DOHH2 (cell line): ENCODE results near the gene C22orf42.

ENCODE experiments used
- H3F3A ChIP-seq: fragments of 200-600 bp; sonication (generic), shearing (Covaris generic); 2 replicates; pipeline ENCODE4 v1.6.0; 2016; ENCODE audit warnings: antibody characterized with exemption, mild to moderate bottlenecking; ENCODE audit not compliant: control insufficient read depth, insufficient read depth
- H3K27ac ChIP-seq: fragments of 200-600 bp; sonication (generic); 2 replicates; pipeline ENCODE4 v1.5.1; 2014; ENCODE audit warnings: low read depth, mild to moderate bottlenecking, low read length, moderate library complexity
- H3K27me3 ChIP-seq: fragments of 200-600 bp; sonication (generic); 2 replicates; pipeline ENCODE4 v1.6.1; 2014; ENCODE audit warnings: mild to moderate bottlenecking, low read length, mixed read lengths; ENCODE audit not compliant: control insufficient read depth
- H3K36me3 ChIP-seq: fragments of 200-600 bp; sonication (generic); 2 replicates; pipeline ENCODE4 v1.6.1; 2014; ENCODE audit warnings: mild to moderate bottlenecking, low read length, moderate library complexity, mixed read lengths; ENCODE audit not compliant: control insufficient read depth
- H3K4me1 ChIP-seq: fragments of 200-600 bp; sonication (generic); 2 replicates; pipeline ENCODE4 v1.6.1; 2014; ENCODE audit warnings: mild to moderate bottlenecking, low read length, mixed read lengths; ENCODE audit not compliant: control insufficient read depth
- H3K4me2 ChIP-seq: fragments of 200-600 bp; sonication (generic); 2 replicates; pipeline ENCODE4 v1.6.0; 2014; ENCODE audit warnings: mild to moderate bottlenecking, low read length, moderate library complexity
- H3K4me3 ChIP-seq: fragments of 200-600 bp; sonication (generic); 2 replicates; pipeline ENCODE4 v1.5.1; 2014; ENCODE audit warnings: mild to moderate bottlenecking, low read length, mixed read lengths
- H3K79me2 ChIP-seq: fragments of 200-600 bp; sonication (generic); 2 replicates; pipeline ENCODE4 v1.6.1; 2014; ENCODE audit warnings: mild to moderate bottlenecking, low read length, mixed read lengths; ENCODE audit not compliant: control insufficient read depth
- H3K9me2 ChIP-seq: fragments of 200-600 bp; sonication (generic); replicated peaks from 2 replicates; pipeline ENCODE4 v1.6.1; 2014; ENCODE audit warnings: mild to moderate bottlenecking, low read length, mixed read lengths; ENCODE audit not compliant: control insufficient read depth
- H3K9me3 ChIP-seq: fragments of 200-600 bp; sonication (generic); 2 replicates; pipeline ENCODE4 v1.6.1; 2014; ENCODE audit warnings: antibody characterized with exemption, low read length, mixed read lengths; ENCODE audit not compliant: control insufficient read depth, insufficient read depth
- H4K20me1 ChIP-seq: fragments of 200-600 bp; sonication (generic); 2 replicates; pipeline ENCODE4 v1.6.0; 2014; ENCODE audit warnings: low read depth, mild to moderate bottlenecking, antibody characterized with exemption, low read length, moderate library complexity; ENCODE audit not compliant: control insufficient read depth, insufficient read depth
- EZH2phosphoT487 ChIP-seq: fragments of 200-600 bp; sonication (generic); IDR thresholded peaks from 2 replicates; pipeline ENCODE4 v1.6.1; 2017; ENCODE audit warnings: borderline replicate concordance, mild to moderate bottlenecking, antibody characterized with exemption, low read length, moderate library complexity, mixed read lengths
- TF ChIP-seq, protein P1 (sequence below): fragments of 200-600 bp; sonication (generic); IDR thresholded peaks from one replicate; pipeline ENCODE4 v1.5.1; 2014; ENCODE audit warnings: antibody characterized with exemption, mild to moderate bottlenecking, low read depth, low read length; ENCODE audit not compliant: poor library complexity, severe bottlenecking

The C22orf42 gene

DNA sequence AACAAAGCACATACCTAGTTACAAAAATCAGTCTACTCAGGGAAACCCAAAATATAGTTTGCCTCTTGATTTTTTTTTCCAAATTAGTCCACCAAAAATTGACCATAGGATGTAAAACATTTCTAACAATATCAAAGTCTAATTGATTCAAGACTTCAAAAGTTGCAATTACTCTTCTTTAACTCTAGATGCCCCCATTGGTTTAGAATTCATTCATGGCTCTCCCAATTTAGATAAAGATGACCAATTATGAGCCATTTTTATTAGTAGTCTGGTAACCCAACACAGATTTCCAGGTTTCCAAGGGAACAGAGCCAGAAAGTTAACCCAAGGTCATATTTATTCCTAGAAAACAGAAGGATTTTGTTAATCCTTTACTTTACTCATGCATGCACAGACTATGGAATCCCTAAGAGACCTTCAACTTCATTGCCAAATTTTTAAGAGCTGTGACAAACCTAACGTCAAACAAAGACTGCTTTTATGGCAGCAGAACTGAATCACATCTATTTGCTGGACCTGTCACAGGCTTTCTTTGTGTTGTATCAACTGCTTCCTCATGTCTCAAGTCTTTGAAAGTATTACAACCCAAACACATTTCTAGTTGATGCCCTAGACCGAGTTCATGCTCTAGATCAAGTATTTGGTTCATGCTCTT, 55.3 kb downstream of the C22orf42 start:
- no peaks in the 10 kb centered on the region for H3K4me1 ChIP-seq
- H3K9me2 ChIP-seq: no peaks in the 10 kb centered on the region
- TF ChIP-seq EZH2phosphoT487: no peak
- TF ChIP-seq, protein P1, sequence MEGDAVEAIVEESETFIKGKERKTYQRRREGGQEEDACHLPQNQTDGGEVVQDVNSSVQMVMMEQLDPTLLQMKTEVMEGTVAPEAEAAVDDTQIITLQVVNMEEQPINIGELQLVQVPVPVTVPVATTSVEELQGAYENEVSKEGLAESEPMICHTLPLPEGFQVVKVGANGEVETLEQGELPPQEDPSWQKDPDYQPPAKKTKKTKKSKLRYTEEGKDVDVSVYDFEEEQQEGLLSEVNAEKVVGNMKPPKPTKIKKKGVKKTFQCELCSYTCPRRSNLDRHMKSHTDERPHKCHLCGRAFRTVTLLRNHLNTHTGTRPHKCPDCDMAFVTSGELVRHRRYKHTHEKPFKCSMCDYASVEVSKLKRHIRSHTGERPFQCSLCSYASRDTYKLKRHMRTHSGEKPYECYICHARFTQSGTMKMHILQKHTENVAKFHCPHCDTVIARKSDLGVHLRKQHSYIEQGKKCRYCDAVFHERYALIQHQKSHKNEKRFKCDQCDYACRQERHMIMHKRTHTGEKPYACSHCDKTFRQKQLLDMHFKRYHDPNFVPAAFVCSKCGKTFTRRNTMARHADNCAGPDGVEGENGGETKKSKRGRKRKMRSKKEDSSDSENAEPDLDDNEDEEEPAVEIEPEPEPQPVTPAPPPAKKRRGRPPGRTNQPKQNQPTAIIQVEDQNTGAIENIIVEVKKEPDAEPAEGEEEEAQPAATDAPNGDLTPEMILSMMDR: peak; percentile 49
- H3F3A ChIP-seq: no peaks in the 10 kb centered on the region
- peaks cover 13% of the 10 kb centered on the region; the same call in 1 of the 2 replicates for H3K27me3 ChIP-seq
- H3K4me2 ChIP-seq: no peak overlapping the region
- no peaks in the 10 kb centered on the region for H3K36me3 ChIP-seq
- H3K79me2 ChIP-seq: no peaks in the 10 kb centered on the region
- no peaks in the 10 kb centered on the region for H4K20me1 ChIP-seq
- no peak overlapping the region for H3K4me3 ChIP-seq
- H3K27ac ChIP-seq: no peak overlapping the region
- no peaks in the 10 kb centered on the region for H3K9me3 ChIP-seq

DNA sequence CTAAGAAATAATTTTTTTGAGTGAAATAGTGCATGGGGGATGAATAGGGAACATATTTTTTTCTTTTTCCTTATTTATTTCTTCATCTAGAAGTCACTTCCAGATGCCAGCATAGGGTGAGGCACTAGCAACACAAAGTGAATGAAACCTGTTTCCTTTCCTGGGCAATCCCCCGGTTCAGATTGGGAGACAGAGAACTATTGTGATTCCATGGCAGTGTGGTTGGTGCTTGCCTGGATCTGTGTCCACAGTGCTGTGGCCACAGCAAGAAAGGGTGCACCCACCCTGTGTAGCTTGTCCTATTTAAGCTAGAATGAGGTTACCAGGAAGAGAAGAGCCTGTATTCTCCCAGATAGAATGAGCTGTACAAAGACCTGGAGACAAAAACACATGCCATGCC, 58.4 kb downstream of the C22orf42 start:
- H3K36me3 ChIP-seq: no peaks in the 10 kb centered on the region
- H3K4me2 ChIP-seq: no peak overlapping the region
- H3K9me2 ChIP-seq: no peaks in the 10 kb centered on the region
- H3K9me3 ChIP-seq: no peaks in the 10 kb centered on the region
- TF ChIP-seq, protein P1: no peak
- no peak for TF ChIP-seq EZH2phosphoT487
- no peak overlapping the region for H3K27ac ChIP-seq
- no peaks in the 10 kb centered on the region for H4K20me1 ChIP-seq
- H3K79me2 ChIP-seq: no peaks in the 10 kb centered on the region
- H3K4me1 ChIP-seq: no peaks in the 10 kb centered on the region
- no peak overlapping the region for H3K4me3 ChIP-seq
- peaks cover 17% of the 10 kb centered on the region; the same call in 1 of the 2 replicates for H3K27me3 ChIP-seq
- H3F3A ChIP-seq: no peaks in the 10 kb centered on the region
